ENCODE results near the gene RECQL. TPM values are rescaled to one million over a fixed set of nuclear protein-coding genes. Genes with fewer than 3 reads are reported as not detected.

The RECQL gene
- total and polyA plus RNA-seq, 9 of the 15 experiments (the other 6 are each of a cell fraction or from before 2014, with no cell fraction given): 22.2 to 44.7 (median 28.5) TPM

DNA sequence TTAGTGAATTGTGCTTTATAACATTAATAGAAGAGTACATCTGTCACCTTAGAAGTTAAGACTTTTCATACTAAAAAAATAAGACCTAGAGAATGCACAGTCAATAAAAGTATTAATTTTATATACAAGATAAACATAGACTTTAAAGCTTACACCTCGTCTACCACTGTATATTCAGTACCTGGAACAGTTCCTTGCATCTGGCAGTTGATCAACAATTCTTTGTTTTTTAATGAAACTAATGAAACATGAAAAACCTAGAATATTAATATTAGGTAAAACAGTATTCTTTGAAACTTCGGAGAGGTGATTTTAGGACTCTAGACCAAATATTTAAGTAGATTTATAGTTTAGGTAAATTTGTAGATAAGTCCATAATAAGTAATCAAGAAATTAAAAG lies 4.5 kb upstream of the RECQL start:
- no peak overlapping the region for H3K27ac ChIP-seq (ENCODE audit: extremely low read depth, low read depth, low read length)
- intact Hi-C loops (cut with micrococcal nuclease): loop anchor here (10.0 kb wide), 1 partner anchor 149 kb away; the partner anchor contains the start of gene LDHB
- no peaks in the 10 kb centered on the region for H3K27me3 ChIP-seq (ENCODE audit: control insufficient read depth in 2 of 2, insufficient read depth in 2 of 2, low read length in 2 of 2)
- no TSS peak for BruUV-seq (replicated peaks)
- ChIA-PET POLR2A (no interaction called here), CTCF (ENCODE audit: low intra/inter-chr PET ratio) (no interaction called here)
- TF ChIP-seq, protein P1, sequence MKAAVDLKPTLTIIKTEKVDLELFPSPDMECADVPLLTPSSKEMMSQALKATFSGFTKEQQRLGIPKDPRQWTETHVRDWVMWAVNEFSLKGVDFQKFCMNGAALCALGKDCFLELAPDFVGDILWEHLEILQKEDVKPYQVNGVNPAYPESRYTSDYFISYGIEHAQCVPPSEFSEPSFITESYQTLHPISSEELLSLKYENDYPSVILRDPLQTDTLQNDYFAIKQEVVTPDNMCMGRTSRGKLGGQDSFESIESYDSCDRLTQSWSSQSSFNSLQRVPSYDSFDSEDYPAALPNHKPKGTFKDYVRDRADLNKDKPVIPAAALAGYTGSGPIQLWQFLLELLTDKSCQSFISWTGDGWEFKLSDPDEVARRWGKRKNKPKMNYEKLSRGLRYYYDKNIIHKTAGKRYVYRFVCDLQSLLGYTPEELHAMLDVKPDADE (conservative IDR thresholded peaks at IDR 0.05; ENCODE audit: control insufficient read depth, low read depth, low read length): no peak
- TF ChIP-seq ZNF583 (CRISPR knock-in tag; IDR thresholded peaks at IDR 0.05) (no peak), YY1 (IDR thresholded peaks at IDR 0.05; ENCODE audit: borderline replicate concordance in 1 of 3, control insufficient read depth in 1 of 3, extremely low read depth in 1 of 3, insufficient read depth in 3 of 3, insufficient read length in 1 of 3, insufficient replicate concordance in 2 of 3, low read depth in 1 of 3, low read length in 2 of 3) (no peak), CCAR2 (IDR thresholded peaks at IDR 0.05; ENCODE audit: low read depth, low read length) (no peak)
- peaks cover 0 to 9% of the 10 kb centered on the region in 2 experiments; a peak in 2 of 5 replicates for H3K4me1 ChIP-seq (replicated peaks in 1 of 2; ENCODE audit: control insufficient read depth in 2 of 2, insufficient read depth in 2 of 2, low read length in 2 of 2)
- in situ Hi-C loops (cut with MboI): no loop called here
- no peak overlapping the region for H3K9ac ChIP-seq (ENCODE audit: insufficient read depth in 1 of 2, low read depth in 2 of 2, low read length in 2 of 2)
- H3K4me2 ChIP-seq (ENCODE audit: insufficient read depth, low read length): no peak overlapping the region
- ATAC-seq (no peak), DNase-seq (ENCODE audit: extremely low read depth in 1 of 4, low spot score in 3 of 4) (no peak), FAIRE-seq (peak; percentile 26)
- 25% methylated on average over 2 of the region's 2 CpGs for WGBS (ENCODE audit: insufficient coverage, low coverage, missing lambda C conversion rate)
- no peaks in the 10 kb centered on the region for H3K9me3 ChIP-seq (replicated peaks; ENCODE audit: control insufficient read depth, insufficient read depth, low read depth, low read length)
- H3K36me3 ChIP-seq (ENCODE audit: control insufficient read depth, insufficient read depth, low read length): peaks cover 23% of the 10 kb centered on the region; the same call in 2 of the 3 replicates
- no peak overlapping the region for H3K4me3 ChIP-seq
- H4K20me1 ChIP-seq (replicated peaks; ENCODE audit: control insufficient read depth, insufficient read depth, low read length): 0 out of 2 replicates have a peak, but pooled peaks cover 3% of the 10 kb centered on the region
- H3K79me2 ChIP-seq (ENCODE audit: control insufficient read depth, insufficient read depth, low read length): peaks cover 48% of the 10 kb centered on the region
- H3K9me1 ChIP-seq (ENCODE audit: control insufficient read depth, insufficient read depth, low read length): no peaks in the 10 kb centered on the region
- no peak overlapping the region for H2AFZ ChIP-seq (ENCODE audit: low read depth, low read length)
